Stimulated activated CD8-positive, alpha-beta memory T cell treated with anti-CD3 and anti-CD28 coated beads, Interleukin-7, amount 100 ng/mL, for 1 hour (primary cell): ENCODE data around the gene CIAPIN1.
"Not testable (repeated sequence)": the region's sequence is repeated elsewhere in the genome, so short reads cannot be mapped to it uniquely, and the experiment has no call there.

ENCODE experiments used
- DNase-seq, 2 donors: peaks; one replicate each; pipeline ENCODE4 v3.0.0-alpha.2; 2020; ENCODE audit warnings: low read depth in 2 of 2

CIAPIN1 gene

GRCh38 chr16:57406881-57407280, 40.3 kb downstream of the CIAPIN1 start:
- DNase-seq, result no peak

DNA sequence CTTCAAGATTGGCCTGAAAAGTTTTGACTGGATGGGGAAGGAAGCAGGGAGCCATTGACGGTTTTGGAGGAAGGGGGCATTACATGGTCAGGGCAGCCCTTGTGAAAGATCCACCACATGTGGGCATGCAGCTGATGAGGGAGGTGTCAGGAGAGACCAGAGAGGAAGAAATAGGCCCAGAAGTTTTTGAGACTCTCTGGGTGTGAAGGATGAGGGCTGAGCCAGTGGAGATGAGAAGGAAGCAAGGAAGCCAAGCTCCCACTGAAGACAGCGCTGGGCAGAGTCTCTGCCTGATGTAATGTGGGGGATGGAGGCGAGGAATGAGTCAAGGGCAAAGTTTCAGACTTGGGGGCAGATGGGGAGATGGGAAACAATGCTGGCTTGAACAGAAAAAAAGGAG, 42.1 kb downstream of the CIAPIN1 start:
- no peak for DNase-seq

DNA sequence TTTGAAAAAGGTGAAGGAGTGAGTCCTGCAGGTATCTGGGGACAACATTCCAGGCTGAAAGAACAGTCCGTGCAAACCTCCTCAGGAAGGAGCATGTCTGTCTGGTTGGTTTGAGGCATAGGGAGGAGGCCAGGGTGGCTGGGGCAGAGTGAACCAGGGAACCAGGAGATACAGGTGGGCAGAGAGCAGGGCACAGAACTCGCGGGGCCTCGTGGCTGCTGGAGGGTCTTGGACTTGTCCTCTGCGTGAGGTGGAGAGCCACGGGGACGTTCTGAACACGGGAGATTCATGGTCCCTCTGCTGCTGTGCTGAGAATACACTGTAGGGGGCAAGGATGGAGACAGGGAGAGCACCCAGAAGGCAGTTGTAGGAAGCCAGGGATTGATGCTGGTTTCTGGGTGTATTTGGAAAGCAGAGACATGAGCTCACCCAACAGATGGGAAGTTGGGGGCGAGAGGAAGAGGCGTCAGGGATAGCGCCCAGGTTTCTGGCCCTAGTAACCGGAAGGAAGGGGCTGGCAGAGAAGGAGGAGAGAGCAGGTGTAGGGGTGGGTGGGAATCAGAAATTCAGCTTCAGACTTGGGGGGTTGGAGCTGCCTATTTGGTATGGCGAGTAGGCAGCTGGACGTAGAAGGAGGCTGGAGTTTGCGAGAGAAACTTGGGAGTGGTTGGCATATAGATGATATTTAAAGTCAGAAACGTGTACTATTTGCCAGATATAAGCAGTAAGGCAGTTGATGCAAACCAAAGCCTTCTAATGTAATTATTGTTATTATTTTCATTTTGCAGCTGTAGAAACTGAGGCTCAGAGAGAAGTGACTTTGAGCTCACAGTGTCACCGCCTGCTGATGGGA, 43.0 kb downstream of the CIAPIN1 start, which contains the start of gene CCL17:
Gene CCL17, plus strand, starts transcription at position 803 of the 853 bp plus-strand sequence. CDS start 9,166 bp downstream, outside the sequence.
- no peak for DNase-seq

GRCh38 chr16:57401943-57402640, 45.1 kb downstream of the CIAPIN1 start:
- DNase-seq, result no peak

GRCh38 chr16:57397493-57397892, 49.7 kb downstream of the CIAPIN1 start:
- not testable (repeated sequence) for DNase-seq

DNA sequence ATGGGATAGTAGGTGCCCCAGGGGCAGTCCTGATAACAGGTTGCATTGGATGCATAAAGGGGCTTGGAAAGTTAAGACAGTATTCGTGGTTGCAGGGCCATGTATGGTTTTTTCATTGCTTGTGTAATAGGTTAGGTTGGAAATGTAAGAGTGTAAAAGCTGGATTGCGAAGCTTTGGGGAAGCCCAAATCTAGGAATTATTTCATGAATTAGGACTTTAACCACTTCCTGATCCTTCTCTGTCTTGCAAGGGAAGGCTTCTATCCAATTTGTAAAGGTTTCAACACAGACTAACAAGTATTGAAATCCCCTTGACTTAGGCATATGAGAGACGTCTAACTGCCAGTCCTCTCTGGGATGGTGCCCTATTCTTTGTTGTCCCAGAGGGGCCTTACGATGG, 50.4 kb downstream of the CIAPIN1 start:
- no peak for DNase-seq

DNA sequence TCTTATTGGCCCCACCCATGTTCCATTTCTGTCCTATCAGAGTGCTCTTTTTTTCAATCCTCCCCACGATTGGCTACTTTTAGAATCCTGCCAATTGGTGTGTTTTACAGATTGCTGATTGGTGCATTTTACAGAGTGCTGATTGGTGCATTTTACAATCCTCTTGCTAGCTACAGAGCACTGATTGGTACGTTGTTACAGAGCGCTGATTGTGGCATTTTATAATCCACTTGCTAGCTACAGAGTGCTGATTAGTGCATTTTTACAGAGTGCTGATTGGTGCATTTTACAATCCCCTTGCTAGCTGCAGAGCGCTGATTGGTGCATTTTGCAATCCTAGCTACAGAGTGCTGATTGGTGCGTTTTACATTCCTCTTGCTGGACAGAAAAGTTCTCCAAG, 52.2 kb downstream of the CIAPIN1 start:
- DNase-seq, result no peak

- DNase-seq, result no peak
These were observed 52.7 kb downstream of the CIAPIN1 start for GRCh38 chr16:57394444-57394843.

DNA sequence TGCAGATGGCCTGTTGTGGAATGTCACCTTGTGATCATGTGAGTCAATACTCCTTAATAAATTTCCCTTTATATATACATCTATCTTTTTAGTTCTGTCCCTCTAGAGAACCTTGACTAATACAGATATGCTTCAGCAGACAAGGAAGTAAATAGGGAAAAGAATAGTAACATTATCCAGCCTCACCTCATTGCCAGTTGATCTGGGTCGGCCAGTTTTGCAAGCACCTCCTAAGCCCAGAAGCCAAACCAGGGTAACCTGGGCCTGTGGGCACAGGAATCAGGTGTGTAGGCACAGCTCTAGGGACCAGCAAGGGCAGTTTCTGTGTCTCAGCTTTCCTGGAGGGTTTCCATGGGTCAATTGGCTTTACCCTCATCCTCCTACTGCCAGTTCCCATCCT, 54.5 kb downstream of the CIAPIN1 start:
- no peak for DNase-seq

GRCh38 chr16:57391708-57392107, 55.5 kb downstream of the CIAPIN1 start:
- DNase-seq, result no peak

GRCh38 chr16:57391300-57391699, 55.9 kb downstream of the CIAPIN1 start:
- no peak for DNase-seq

DNA sequence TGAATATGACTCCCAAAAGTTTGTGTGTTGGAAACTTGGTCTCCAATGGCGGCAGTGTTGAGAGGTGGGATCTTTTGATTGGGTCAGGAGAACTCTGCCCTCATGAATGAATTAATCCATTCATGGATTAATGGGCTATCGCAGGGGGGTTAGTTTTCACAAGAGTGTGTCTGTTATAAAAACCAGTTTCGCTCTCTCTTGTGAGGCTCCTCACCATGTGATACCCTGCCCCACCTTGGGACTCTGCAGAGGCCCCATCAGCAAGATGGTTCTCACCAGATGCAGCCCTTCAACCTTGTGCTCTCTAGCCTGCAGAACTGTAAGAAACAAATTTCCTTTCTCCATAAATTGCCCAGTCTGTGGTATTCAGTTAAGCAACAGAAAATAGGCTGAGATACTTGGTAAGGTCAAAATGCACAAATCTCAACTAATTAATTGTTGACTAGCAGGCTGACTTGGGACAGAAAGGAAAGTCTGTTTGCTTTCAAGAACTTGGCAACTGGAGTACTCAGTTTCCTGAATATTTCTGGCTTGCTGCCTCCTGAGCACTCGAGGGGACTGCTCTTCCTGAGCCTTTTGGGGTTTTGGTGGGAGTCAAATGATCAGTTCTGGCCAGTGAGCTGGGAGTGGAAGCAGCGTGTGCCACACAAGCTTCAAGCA, 56.4 kb downstream of the CIAPIN1 start:
- DNase-seq, result no peak

DNA sequence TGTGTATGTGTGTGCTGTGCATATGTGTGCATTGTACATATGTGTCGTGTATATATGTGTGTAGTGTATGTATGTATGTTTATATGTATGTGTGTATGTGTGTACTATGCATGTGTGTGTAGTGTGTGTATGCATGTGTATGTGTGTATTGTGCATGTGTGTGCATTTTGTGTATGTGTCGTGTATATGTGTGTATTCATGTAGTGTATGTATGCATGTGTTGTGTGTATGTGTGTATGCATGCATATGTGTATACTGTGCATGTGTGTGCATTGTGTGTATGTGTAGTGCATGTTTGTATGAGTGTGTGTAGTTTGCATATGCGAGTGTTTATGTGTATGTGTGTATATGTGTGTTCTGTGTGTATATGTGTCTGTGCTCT, 58.1 kb downstream of the CIAPIN1 start:
- no peak for DNase-seq

GRCh38 chr16:57388359-57389086, 58.7 kb downstream of the CIAPIN1 start:
- DNase-seq, result no peak

GRCh38 chr16:57387598-57388354, 59.4 kb downstream of the CIAPIN1 start:
- no peak for DNase-seq

GRCh38 chr16:57386381-57386951, 60.7 kb downstream of the CIAPIN1 start:
- no peak for DNase-seq

GRCh38 chr16:57385083-57385482, 62.1 kb downstream of the CIAPIN1 start:
- DNase-seq, result no peak

DNA sequence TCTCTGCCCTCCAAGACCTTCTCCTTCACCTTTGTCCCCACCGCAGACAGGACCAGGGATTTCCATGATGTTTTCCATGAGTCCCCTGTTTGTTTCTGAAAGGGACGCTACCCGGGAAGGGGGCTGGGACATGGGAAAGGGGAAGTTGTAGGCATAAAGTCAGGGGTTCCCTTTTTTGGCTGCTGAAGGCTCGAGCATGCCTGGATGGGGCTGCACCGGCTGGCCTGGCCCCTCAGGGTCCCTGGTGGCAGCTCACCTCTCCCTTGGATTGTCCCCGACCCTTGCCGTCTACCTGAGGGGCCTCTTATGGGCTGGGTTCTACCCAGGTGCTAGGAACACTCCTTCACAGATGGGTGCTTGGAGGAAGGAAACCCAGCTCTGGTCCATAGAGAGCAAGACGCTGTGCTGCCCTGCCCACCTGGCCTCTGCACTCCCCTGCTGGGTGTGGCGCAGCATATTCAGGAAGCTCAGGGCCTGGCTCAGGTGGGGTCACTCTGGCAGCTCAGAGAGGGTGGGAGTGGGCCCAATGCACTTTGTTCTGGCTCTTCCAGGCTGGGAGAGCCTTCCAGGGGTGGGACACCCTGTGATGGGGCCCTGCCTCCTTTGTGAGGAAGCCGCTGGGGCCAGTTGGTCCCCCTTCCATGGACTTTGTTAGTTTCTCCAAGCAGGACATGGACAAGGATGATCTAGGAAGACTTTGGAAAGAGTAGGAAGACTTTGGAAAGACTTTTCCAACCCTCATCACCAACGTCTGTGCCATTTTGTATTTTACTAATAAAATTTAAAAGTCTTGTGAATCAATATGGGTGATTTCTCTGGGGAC, 62.7 kb downstream of the CIAPIN1 start:
- no peak for DNase-seq

GRCh38 chr16:57383276-57384247, 63.6 kb downstream of the CIAPIN1 start:
- no peak for DNase-seq
